ENCODE data around the gene ELMO1. TPM values are rescaled to one million over a fixed set of nuclear protein-coding genes. Genes with fewer than 3 reads are reported as not detected.

The ELMO1 gene
- total and polyA plus RNA-seq, 4 donors = 6.7 to 51.5 (median 14.8) TPM

- no peak for TF ChIP-seq ATF3 (IDR thresholded peaks at IDR 0.05)
- no peak for TF ChIP-seq YY1 (IDR thresholded peaks at IDR 0.05)
- TF ChIP-seq CTCF (IDR thresholded peaks at IDR 0.05; ENCODE audit: low read depth, low read length, missing input control) = no peak
- TF ChIP-seq JUND (IDR thresholded peaks at IDR 0.05) = no peak
- TF ChIP-seq HNF4A (conservative IDR thresholded peaks at IDR 0.05) = no peak
Measured at GRCh38 chr7:37040330-37040729, 408.3 kb downstream of the ELMO1 start (continued).

GRCh38 chr7:37039131-37039749, 409.4 kb downstream of the ELMO1 start:
- Histone ChIP-seq H3K27me3 (ENCODE audit: control insufficient read depth in 4 of 4, insufficient read depth in 4 of 4, low read length in 3 of 4) (no peaks in the 10 kb centered on the region), H3K4me3 (ENCODE audit: low read depth in 1 of 3, low read length in 3 of 3) (no peak overlapping the region), H3K36me3 (ENCODE audit: control insufficient read depth in 4 of 4, insufficient read depth in 3 of 4, low read depth in 1 of 4, low read length in 3 of 4) (peaks cover 0 to 3% (median under 1%) of the 10 kb centered on the region in 4 donors), H3K9me3 (ENCODE audit: control insufficient read depth in 4 of 4, low read length in 3 of 4) (peaks cover 0 to 9% (median 2%) of the 10 kb centered on the region in 4 donors), H3K4me1 (ENCODE audit: control insufficient read depth in 4 of 4, insufficient read depth in 4 of 4, low read length in 3 of 4) (no peaks in the 10 kb centered on the region), H3K27ac (ENCODE audit: low read depth in 1 of 2, low read length in 2 of 2) (no peak overlapping the region), H3K9ac (ENCODE audit: low read depth in 1 of 2, low read length in 2 of 2) (no peak overlapping the region)
- WGBS = 96% methylated on average over 3 of the region's 3 CpGs
- no peak for DNase-seq (ENCODE audit: low spot score)
- no peak for TF ChIP-seq SP1 (IDR thresholded peaks at IDR 0.05)
- TF ChIP-seq MAX (IDR thresholded peaks at IDR 0.05) = no peak
- no peak for TF ChIP-seq HNF4A (conservative IDR thresholded peaks at IDR 0.05)
- TF ChIP-seq EGR1 (IDR thresholded peaks at IDR 0.05; ENCODE audit: low read depth in 2 of 2) = no peak
- no peak for TF ChIP-seq RXRA (IDR thresholded peaks at IDR 0.05)
- no peak for TF ChIP-seq FOXA1 (IDR thresholded peaks at IDR 0.05)
- TF ChIP-seq RAD21 (IDR thresholded peaks at IDR 0.05) = no peak
- no peak for TF ChIP-seq REST (IDR thresholded peaks at IDR 0.05)
- TF ChIP-seq HNF4G (IDR thresholded peaks at IDR 0.05) = no peak
- no peak for TF ChIP-seq TAF1 (conservative IDR thresholded peaks at IDR 0.05)
- TF ChIP-seq ZBTB33 (IDR thresholded peaks at IDR 0.05) = no peak
- TF ChIP-seq GABPA (IDR thresholded peaks at IDR 0.05 in 1 of 2, conservative IDR thresholded peaks at IDR 0.05 in 1 of 2) = no peak

Measured in liver (tissue), 9 donors.